Skeletal muscle cell (primary cell): ENCODE results near the gene CYP2U1.
A peak's percentile ranks its signal among the peaks of the same experiment; 100 is the strongest.
"Not testable (repeated sequence)": the region's sequence is repeated elsewhere in the genome, so short reads cannot be mapped to it uniquely, and the experiment has no call there.

Source experiments
- DNase-seq: peaks from one replicate; pipeline ENCODE4 v3.0.0-alpha.2; 2010; ENCODE audit warnings: low read depth
- H3K4me3 ChIP-seq: 2 replicates; pipeline ENCODE4 v1.5.1; 2011; ENCODE audit warnings: low read depth, mild to moderate bottlenecking, control low read depth, low read length, moderate library complexity

The CYP2U1 gene

GRCh38 chr4:107915220-107915619 lies 16.1 kb upstream of the CYP2U1 start:
- no peak overlapping the region for H3K4me3 ChIP-seq
- no peak for DNase-seq

- DNase-seq: no peak
- H3K4me3 ChIP-seq: no peak overlapping the region
Observed at GRCh38 chr4:107916623-107917022, 14.7 kb upstream of the CYP2U1 start.

DNA sequence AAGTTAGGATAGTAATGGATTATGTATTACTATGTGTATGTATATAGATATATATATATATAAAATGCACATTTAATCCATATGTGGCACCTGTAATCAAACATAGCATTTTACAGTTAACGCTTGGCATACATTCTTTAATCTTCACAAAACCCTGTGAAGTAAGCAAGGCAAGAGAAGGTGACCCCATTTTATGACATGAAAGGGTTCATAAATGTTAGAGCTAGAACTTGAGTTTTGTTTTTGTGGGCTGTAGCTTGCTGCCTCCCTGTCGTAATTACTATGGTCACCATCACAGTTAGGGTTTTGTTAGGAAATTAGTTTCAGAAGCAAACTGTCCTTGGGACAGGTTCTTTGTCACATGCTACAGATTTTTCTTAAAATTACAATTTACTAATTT lies 13.8 kb upstream of the CYP2U1 start:
- no peak overlapping the region for H3K4me3 ChIP-seq
- DNase-seq: no peak

DNA sequence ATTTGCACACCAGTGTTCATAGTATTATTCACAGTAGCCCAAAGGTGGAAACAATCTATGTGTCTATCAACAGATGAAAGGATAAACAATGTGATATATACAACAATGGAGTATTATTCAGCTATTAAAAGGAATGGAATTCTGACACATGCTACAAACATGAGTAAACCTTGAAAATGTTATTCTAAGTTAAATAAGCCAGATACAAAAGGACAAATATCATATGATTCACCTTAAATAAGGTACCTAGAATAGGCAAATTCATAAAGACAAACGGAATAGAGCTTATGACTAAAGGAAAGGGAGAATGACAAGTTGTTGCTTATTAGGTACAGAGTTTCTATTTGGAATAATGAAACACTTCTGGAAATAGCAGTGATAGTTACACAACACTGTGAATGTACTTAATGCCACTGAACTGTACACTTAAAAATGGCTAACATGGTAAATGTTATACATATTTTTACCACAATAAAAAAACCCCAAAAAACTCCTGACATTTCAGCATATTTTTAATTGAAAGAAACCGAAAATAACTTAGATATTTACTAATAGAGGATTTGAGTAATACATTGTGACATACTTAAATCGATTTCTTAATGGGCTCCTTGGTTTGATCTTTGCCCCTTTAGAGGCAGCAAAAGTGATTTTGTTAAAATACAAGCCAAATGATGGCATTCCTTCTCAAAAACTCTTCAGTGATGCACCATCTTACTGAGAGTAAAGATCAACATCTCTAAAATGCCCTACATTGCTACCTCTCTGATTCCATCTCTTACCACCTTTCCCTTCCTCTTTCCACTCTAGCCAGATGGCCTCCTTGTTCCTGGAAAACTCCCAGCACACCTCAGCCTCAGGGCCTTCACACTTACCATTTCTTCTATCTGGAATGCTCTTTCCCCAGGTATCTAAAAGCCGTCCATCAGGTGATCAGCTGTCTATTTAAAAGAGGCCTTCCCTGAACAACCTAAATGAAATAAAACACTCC lies 8.6 kb upstream of the CYP2U1 start:
- H3K4me3 ChIP-seq: no peak overlapping the region
- no peak for DNase-seq

- DNase-seq, H3K4me3 ChIP-seq: not testable (repeated sequence)
Observed at GRCh38 chr4:107925713-107926112, 5.6 kb upstream of the CYP2U1 start.

- H3K4me3 ChIP-seq, DNase-seq: not testable (repeated sequence)
Observed at GRCh38 chr4:107926875-107927274, 4.5 kb upstream of the CYP2U1 start.

- no peak for DNase-seq
- peak overlapping the region; percentile 79 for H3K4me3 ChIP-seq
Observed at GRCh38 chr4:107931775-107932321, 499 bp downstream of the CYP2U1 start.

DNA sequence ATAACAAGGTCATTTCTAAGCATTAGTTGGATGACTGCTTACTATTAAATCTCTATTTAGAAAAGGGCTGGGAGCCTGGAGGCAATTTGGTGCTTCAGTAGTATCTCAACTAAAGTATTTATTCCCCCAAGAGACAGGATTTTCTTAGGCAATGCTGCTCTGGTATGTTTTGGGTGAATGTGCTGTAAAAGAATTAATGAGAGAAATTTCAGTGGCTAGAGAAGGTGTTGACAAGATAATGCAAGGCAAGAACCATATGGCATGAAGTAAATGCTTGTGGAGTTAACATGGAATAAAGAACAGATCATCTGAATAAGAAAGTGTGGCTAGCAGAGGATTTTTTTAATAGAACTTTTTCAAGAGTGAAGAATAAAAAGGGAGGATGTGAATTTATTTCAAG lies 3.9 kb downstream of the CYP2U1 start:
- no peak overlapping the region for H3K4me3 ChIP-seq
- DNase-seq: no peak

GRCh38 chr4:107937040-107937439 lies 5.7 kb downstream of the CYP2U1 start:
- no peak overlapping the region for H3K4me3 ChIP-seq
- DNase-seq: no peak

- H3K4me3 ChIP-seq: no peak overlapping the region
- DNase-seq: no peak
Observed at GRCh38 chr4:107939307-107939706, 8.0 kb downstream of the CYP2U1 start.

- no peak for DNase-seq
- H3K4me3 ChIP-seq: no peak overlapping the region
Observed at GRCh38 chr4:107945809-107946208, 14.5 kb downstream of the CYP2U1 start.

- H3K4me3 ChIP-seq: no peak overlapping the region
- no peak for DNase-seq
Observed at GRCh38 chr4:107950746-107951540, 19.6 kb downstream of the CYP2U1 start.

GRCh38 chr4:107951551-107951950 lies 20.2 kb downstream of the CYP2U1 start:
- peak; percentile 62 for DNase-seq
- no peak overlapping the region for H3K4me3 ChIP-seq

GRCh38 chr4:107956011-107956410 lies 24.7 kb downstream of the CYP2U1 start:
- no peak overlapping the region for H3K4me3 ChIP-seq
- DNase-seq: no peak

GRCh38 chr4:107966903-107967302 lies 35.6 kb downstream of the CYP2U1 start:
- no peak overlapping the region for H3K4me3 ChIP-seq
- DNase-seq: no peak

DNA sequence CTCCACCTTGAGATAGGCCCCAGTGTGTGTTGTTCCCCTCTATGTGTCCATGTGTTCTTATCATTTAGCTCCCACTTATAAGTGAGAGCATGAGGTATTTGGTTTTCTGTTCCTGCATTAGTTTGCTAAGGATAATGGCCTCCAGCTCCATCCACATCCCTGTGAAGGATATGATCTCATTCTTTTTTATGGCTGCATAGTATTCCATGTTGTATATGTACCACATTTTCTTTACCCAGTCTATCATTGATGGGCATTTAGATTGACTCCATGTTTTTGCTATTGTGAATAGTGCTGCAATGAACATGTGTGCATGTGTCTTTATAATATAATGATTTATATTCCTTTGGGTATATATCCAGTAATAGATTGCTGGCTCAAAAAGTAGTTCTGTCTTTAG lies 36.2 kb downstream of the CYP2U1 start:
- H3K4me3 ChIP-seq, DNase-seq: not testable (repeated sequence)

DNA sequence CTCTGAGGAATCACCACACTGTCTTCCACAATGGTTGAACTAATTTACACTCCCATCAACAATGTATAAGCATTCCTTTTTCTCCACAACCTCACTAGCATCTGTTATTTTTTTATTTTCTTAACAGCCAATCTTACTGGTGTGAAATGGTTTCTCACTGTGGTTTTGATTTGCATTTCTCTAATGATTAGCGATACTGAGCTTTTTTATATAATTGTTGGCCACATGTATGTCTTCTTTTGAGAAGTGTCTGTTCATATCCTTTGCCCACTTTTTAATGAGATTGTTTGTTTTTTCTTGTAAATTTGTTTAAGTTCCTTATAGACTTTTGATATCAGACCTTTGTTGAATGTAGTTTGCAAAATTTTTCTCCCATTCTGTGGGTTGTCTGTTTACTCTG lies 36.6 kb downstream of the CYP2U1 start:
- H3K4me3 ChIP-seq, DNase-seq: not testable (repeated sequence)

GRCh38 chr4:107970063-107970798 lies 38.9 kb downstream of the CYP2U1 start:
- H3K4me3 ChIP-seq: no peak overlapping the region
- no peak for DNase-seq

DNA sequence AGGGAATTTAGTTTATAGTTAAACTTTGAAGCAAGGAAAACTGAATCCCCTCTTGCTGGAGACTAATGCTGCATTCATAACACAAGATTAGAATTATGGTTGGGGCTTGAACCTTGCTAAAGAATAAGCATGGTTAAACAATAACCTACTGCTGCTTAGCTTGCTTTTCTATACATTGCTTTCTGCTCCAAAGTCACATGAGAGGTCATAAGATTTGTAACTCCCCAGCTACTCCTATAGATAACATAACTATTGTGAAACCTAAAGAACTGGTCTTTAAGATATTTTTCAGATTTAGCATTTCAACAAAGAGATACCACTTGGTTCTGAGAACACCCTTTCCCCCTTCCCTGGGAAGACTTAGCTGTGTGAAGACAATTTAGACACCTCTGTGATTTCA lies 41.3 kb downstream of the CYP2U1 start:
- no peak overlapping the region for H3K4me3 ChIP-seq
- DNase-seq: no peak
